ENCODE measurements around the gene SPATS2. TPM values are rescaled to one million over a fixed set of nuclear protein-coding genes. Genes with fewer than 3 reads are reported as not detected.

Gene SPATS2
- total RNA-seq, 4 donors from 2014 or later = 3.3 to 46.0 (median 16.0) TPM

GRCh38 chr12:49439042-49439441 is 71.8 kb downstream of the SPATS2 start:
- no peak for TF ChIP-seq CTCF (IDR thresholded peaks at IDR 0.05)
- TF ChIP-seq POLR2A (IDR thresholded peaks at IDR 0.05) = no peak
- no peaks in the 10 kb centered on the region for H3K9me3 ChIP-seq
- no peaks in the 10 kb centered on the region for H3K36me3 ChIP-seq
- H3K27ac ChIP-seq = no peak overlapping the region
- H3K27me3 ChIP-seq = no peaks in the 10 kb centered on the region
- intact Hi-C loops (cut with DNase I; ENCODE audit: low total_unique reads) = no loop called here
- no peaks in the 10 kb centered on the region for H3K4me1 ChIP-seq
- no peak for DNase-seq
- no peak overlapping the region for H3K4me3 ChIP-seq

GRCh38 chr12:49440035-49440434 is 72.8 kb downstream of the SPATS2 start:
- TF ChIP-seq POLR2A (IDR thresholded peaks at IDR 0.05) (no peak), CTCF (IDR thresholded peaks at IDR 0.05) (no peak)
- H3K4me1 ChIP-seq = no peaks in the 10 kb centered on the region
- no peaks in the 10 kb centered on the region for H3K36me3 ChIP-seq
- no peaks in the 10 kb centered on the region for H3K9me3 ChIP-seq
- H3K27ac ChIP-seq = no peak overlapping the region
- H3K4me3 ChIP-seq = no peak overlapping the region
- no peak for DNase-seq
- no peaks in the 10 kb centered on the region for H3K27me3 ChIP-seq
- intact Hi-C loops (cut with DNase I; ENCODE audit: low total_unique reads) = no loop called here

GRCh38 chr12:49442915-49443314 is 75.7 kb downstream of the SPATS2 start:
- Histone ChIP-seq H3K4me3 (no peak overlapping the region), H3K4me1 (no peaks in the 10 kb centered on the region), H3K36me3 (no peaks in the 10 kb centered on the region), H3K27me3 (no peaks in the 10 kb centered on the region), H3K27ac (no peak overlapping the region), H3K9me3 (no peaks in the 10 kb centered on the region)
- TF ChIP-seq CTCF (IDR thresholded peaks at IDR 0.05) = no peak
- no peak for TF ChIP-seq POLR2A (IDR thresholded peaks at IDR 0.05)
- DNase-seq = no peak
- intact Hi-C loops (cut with DNase I; ENCODE audit: low total_unique reads) = no loop called here

- H3K4me1 ChIP-seq = no peaks in the 10 kb centered on the region
- no peak for DNase-seq
- no peaks in the 10 kb centered on the region for H3K9me3 ChIP-seq
- TF ChIP-seq CTCF (IDR thresholded peaks at IDR 0.05) (no peak), POLR2A (IDR thresholded peaks at IDR 0.05) (no peak)
- no peaks in the 10 kb centered on the region for H3K27me3 ChIP-seq
- no peaks in the 10 kb centered on the region for H3K36me3 ChIP-seq
- no peak overlapping the region for H3K4me3 ChIP-seq
- H3K27ac ChIP-seq = no peak overlapping the region
- intact Hi-C loops (cut with DNase I; ENCODE audit: low total_unique reads) = no loop called here
These were observed 79.3 kb downstream of the SPATS2 start for GRCh38 chr12:49446571-49446970.

GRCh38 chr12:49448858-49449257 is 81.6 kb downstream of the SPATS2 start:
- no peaks in the 10 kb centered on the region for H3K27me3 ChIP-seq
- intact Hi-C loops (cut with DNase I; ENCODE audit: low total_unique reads) = no loop called here
- DNase-seq = no peak
- no peak for TF ChIP-seq POLR2A (IDR thresholded peaks at IDR 0.05)
- TF ChIP-seq CTCF (IDR thresholded peaks at IDR 0.05) = no peak
- no peak overlapping the region for H3K27ac ChIP-seq
- H3K4me3 ChIP-seq = no peak overlapping the region
- no peaks in the 10 kb centered on the region for H3K36me3 ChIP-seq
- H3K9me3 ChIP-seq = no peaks in the 10 kb centered on the region
- H3K4me1 ChIP-seq = no peaks in the 10 kb centered on the region
